ENCODE measurements around the gene GHR.

DNA sequence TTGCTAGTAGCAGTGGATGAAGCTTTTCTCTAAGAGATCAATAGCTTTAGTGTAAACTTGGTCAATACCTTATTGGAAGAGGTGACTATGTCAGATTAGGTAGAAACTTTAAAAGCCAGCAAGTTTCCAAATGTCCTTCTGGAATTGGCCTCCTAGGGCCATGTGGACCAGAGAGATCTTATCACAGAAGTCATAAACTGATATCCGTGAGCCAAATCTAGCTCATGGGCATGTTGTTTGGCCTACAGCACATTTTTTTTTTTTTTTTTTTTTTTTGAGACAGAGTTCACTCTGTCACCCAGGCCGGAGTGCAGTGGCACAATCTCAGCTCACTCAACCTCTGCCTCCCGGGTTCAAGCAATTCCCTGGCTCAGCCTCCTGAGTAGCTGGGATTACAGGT is 175.9 kb downstream of the GHR start:
- TF ChIP-seq, protein P1, sequence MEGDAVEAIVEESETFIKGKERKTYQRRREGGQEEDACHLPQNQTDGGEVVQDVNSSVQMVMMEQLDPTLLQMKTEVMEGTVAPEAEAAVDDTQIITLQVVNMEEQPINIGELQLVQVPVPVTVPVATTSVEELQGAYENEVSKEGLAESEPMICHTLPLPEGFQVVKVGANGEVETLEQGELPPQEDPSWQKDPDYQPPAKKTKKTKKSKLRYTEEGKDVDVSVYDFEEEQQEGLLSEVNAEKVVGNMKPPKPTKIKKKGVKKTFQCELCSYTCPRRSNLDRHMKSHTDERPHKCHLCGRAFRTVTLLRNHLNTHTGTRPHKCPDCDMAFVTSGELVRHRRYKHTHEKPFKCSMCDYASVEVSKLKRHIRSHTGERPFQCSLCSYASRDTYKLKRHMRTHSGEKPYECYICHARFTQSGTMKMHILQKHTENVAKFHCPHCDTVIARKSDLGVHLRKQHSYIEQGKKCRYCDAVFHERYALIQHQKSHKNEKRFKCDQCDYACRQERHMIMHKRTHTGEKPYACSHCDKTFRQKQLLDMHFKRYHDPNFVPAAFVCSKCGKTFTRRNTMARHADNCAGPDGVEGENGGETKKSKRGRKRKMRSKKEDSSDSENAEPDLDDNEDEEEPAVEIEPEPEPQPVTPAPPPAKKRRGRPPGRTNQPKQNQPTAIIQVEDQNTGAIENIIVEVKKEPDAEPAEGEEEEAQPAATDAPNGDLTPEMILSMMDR (IDR thresholded peaks at IDR 0.05), result no peak
- TF ChIP-seq POLR2A (IDR thresholded peaks at IDR 0.05), result no peak
